ENCODE measurements around the gene IL1RAPL1. TPM values are rescaled to one million over a fixed set of nuclear protein-coding genes. Genes with fewer than 3 reads are reported as not detected.
A peak's percentile ranks its signal among the peaks of the same experiment; 100 is the strongest.

Gene IL1RAPL1
- total and polyA plus RNA-seq, 8 donors: 0.60 to 1.4 (median 0.95) TPM; not detected in 2

DNA sequence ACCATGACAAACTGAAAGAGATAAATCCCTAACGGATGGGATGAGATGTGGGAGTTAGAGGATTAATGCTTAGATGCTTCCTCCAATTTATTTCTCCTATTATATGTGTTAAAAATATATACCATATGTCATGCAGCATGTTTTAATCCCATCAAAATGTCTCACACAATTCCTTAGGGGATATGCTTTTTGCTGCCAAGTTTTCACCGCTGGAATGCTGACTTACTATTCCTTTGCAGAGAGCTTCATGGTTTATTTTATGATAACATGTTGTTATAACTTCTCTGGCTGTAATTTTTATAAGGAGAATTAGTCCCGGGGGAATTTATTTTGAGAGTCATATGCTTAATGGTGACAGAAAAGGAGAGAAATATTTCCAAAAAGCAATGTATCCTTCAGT, 670.3 kb downstream of the IL1RAPL1 start:
- intact Hi-C loops (cut with DNase I): no loop called here
- H3K9me3 ChIP-seq: no peaks in the 10 kb centered on the region
- no peak overlapping the region for H3K4me3 ChIP-seq
- TF ChIP-seq, protein P1, sequence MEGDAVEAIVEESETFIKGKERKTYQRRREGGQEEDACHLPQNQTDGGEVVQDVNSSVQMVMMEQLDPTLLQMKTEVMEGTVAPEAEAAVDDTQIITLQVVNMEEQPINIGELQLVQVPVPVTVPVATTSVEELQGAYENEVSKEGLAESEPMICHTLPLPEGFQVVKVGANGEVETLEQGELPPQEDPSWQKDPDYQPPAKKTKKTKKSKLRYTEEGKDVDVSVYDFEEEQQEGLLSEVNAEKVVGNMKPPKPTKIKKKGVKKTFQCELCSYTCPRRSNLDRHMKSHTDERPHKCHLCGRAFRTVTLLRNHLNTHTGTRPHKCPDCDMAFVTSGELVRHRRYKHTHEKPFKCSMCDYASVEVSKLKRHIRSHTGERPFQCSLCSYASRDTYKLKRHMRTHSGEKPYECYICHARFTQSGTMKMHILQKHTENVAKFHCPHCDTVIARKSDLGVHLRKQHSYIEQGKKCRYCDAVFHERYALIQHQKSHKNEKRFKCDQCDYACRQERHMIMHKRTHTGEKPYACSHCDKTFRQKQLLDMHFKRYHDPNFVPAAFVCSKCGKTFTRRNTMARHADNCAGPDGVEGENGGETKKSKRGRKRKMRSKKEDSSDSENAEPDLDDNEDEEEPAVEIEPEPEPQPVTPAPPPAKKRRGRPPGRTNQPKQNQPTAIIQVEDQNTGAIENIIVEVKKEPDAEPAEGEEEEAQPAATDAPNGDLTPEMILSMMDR (IDR thresholded peaks at IDR 0.05): no peak
- no peaks in the 10 kb centered on the region for H3K36me3 ChIP-seq
- no peak overlapping the region for H3K27ac ChIP-seq
- H3K4me1 ChIP-seq: no peaks in the 10 kb centered on the region
- ATAC-seq (no peak), DNase-seq (peak in 2 of 4 donors; percentile 19)
- no peaks in the 10 kb centered on the region for H3K27me3 ChIP-seq

DNA sequence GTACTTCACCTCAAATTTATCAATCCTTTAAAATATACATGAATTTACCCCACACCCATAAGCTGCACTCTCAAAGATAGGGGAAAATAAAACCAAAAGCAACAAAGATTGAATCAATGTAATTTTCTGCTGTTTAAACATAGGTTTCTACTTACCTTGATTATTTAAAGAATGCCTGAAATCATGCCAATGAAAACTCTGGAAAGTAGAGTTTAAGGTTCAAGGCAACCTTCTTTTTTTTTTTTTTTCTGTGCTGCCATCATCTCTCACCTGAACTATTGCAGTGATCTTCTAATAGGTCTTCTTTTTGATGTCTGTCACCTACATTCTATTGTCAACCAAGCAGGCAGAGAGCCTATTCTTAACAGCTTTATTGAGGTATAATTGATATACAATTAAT, 682.1 kb downstream of the IL1RAPL1 start:
- H3K4me1 ChIP-seq: no peaks in the 10 kb centered on the region
- no peak overlapping the region for H3K4me3 ChIP-seq
- no peaks in the 10 kb centered on the region for H3K9me3 ChIP-seq
- DNase-seq (no peak), ATAC-seq (no peak)
- intact Hi-C loops (cut with DNase I): no loop called here
- no peaks in the 10 kb centered on the region for H3K36me3 ChIP-seq
- no peak overlapping the region for H3K27ac ChIP-seq
- no peaks in the 10 kb centered on the region for H3K27me3 ChIP-seq
- TF ChIP-seq, protein P1 (IDR thresholded peaks at IDR 0.05): no peak

DNA sequence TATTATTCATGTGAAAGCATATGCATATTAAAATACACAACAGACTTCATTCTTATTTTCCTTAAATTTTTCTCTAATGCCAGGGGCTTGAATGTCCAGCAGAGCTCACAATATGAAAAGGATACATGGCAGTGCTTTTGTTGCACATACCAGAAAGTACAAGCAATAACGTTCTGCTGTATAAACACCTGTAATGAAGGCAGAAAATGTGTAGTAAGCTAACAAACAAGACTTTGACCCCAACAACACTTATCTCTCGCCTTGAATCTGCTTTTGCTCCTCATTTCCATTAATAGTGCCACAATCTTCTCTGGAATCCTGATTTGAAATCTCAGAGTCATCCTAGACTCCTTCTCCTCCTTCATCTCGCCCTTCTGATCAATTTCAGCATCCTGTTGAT, 687.3 kb downstream of the IL1RAPL1 start:
- Histone ChIP-seq H3K36me3 (no peaks in the 10 kb centered on the region), H3K9me3 (no peaks in the 10 kb centered on the region), H3K27ac (no peak overlapping the region), H3K4me1 (no peaks in the 10 kb centered on the region), H3K27me3 (no peaks in the 10 kb centered on the region), H3K4me3 (no peak overlapping the region)
- intact Hi-C loops (cut with DNase I): no loop called here
- TF ChIP-seq, protein P1 (IDR thresholded peaks at IDR 0.05): no peak
- no peak for ATAC-seq
- DNase-seq: no peak

GRCh38 chrX:29275928-29276327, 688.7 kb downstream of the IL1RAPL1 start:
- H3K4me1 ChIP-seq: no peaks in the 10 kb centered on the region
- TF ChIP-seq, protein P1 (IDR thresholded peaks at IDR 0.05): no peak
- no peaks in the 10 kb centered on the region for H3K36me3 ChIP-seq
- no peaks in the 10 kb centered on the region for H3K9me3 ChIP-seq
- no peaks in the 10 kb centered on the region for H3K27me3 ChIP-seq
- no peak for ATAC-seq
- no peak for DNase-seq
- H3K27ac ChIP-seq: no peak overlapping the region
- no peak overlapping the region for H3K4me3 ChIP-seq
- intact Hi-C loops (cut with DNase I): no loop called here

- no peaks in the 10 kb centered on the region for H3K36me3 ChIP-seq
- H3K27ac ChIP-seq: no peak overlapping the region
- H3K9me3 ChIP-seq: no peaks in the 10 kb centered on the region
- TF ChIP-seq, protein P1 (IDR thresholded peaks at IDR 0.05): no peak
- H3K4me1 ChIP-seq: no peaks in the 10 kb centered on the region
- DNase-seq (no peak), ATAC-seq (no peak)
- no peak overlapping the region for H3K4me3 ChIP-seq
- intact Hi-C loops (cut with DNase I): no loop called here
- H3K27me3 ChIP-seq: no peaks in the 10 kb centered on the region
These were observed 694.0 kb downstream of the IL1RAPL1 start for GRCh38 chrX:29281078-29281742.
